ENCODE results near the gene CD83. TPM values are rescaled to one million over a fixed set of nuclear protein-coding genes. Genes with fewer than 3 reads are reported as not detected.

Gene CD83
- total and polyA plus RNA-seq, 2 of the 4 experiments (the other 2 are of a cell fraction): 2.0 to 2.5 TPM

GRCh38 chr6:14176429-14176828 is 58.9 kb downstream of the CD83 start:
- no peak overlapping the region for H2AK5ac ChIP-seq (ENCODE audit: low read depth, low read length)
- no peak overlapping the region for H3K23ac ChIP-seq (ENCODE audit: low read depth, low read length)
- H2AK9ac ChIP-seq (replicated peaks; ENCODE audit: low read depth, low read length, poor library complexity): no peak overlapping the region
- DNase-seq (no peak), ATAC-seq (ENCODE audit: low read depth) (no peak)
- ChIA-PET CTCF (no interaction called here), POLR2A (ENCODE audit: unreplicated experiment) (no interaction called here)
- 80% methylated on average over 2 of the region's 7 CpGs; no CpG with 5 or more reads in 1 of the 2 experiments for WGBS, 2 experiments (ENCODE audit: extremely low coverage in 2 of 2, insufficient read length in 1 of 2)
- H2BK5ac ChIP-seq (ENCODE audit: low read depth, low read length, poor library complexity, severe bottlenecking): no peak overlapping the region
- H2BK20ac ChIP-seq (ENCODE audit: low read depth, low read length): no peak overlapping the region
- no peaks in the 10 kb centered on the region; the same call in 1 of the 2 replicates for H3K9me1 ChIP-seq (ENCODE audit: insufficient read depth, low read length)
- H3K18ac ChIP-seq (ENCODE audit: low read depth, low read length): no peak overlapping the region
- no peak overlapping the region for H2AFZ ChIP-seq (replicated peaks; ENCODE audit: low read length, poor library complexity)
- H4K20me1 ChIP-seq (ENCODE audit: insufficient read depth, low read length): no peaks in the 10 kb centered on the region
- dilution Hi-C loops (cut with HindIII; ENCODE audit: low sequenced_read_pairs, unreplicated experiment) (no loop called here), in situ Hi-C loops (cut with MboI; ENCODE audit: low sequenced_read_pairs) (no loop called here), intact Hi-C loops (cut with micrococcal nuclease) (no loop called here)
- no peaks in the 10 kb centered on the region for H3K79me1 ChIP-seq (ENCODE audit: low read depth in 1 of 2, low read length in 2 of 2)
- H4K8ac ChIP-seq (ENCODE audit: low read depth in 2 of 2, low read length in 2 of 2): no peak overlapping the region
- no peak overlapping the region for H2BK15ac ChIP-seq (ENCODE audit: low read depth, low read length)
- H3K14ac ChIP-seq (replicated peaks; ENCODE audit: low read depth, low read length): no peak overlapping the region
- H3K56ac ChIP-seq (ENCODE audit: extremely low read depth, insufficient read depth, low read length): no peak overlapping the region
- TF ChIP-seq, protein P1, sequence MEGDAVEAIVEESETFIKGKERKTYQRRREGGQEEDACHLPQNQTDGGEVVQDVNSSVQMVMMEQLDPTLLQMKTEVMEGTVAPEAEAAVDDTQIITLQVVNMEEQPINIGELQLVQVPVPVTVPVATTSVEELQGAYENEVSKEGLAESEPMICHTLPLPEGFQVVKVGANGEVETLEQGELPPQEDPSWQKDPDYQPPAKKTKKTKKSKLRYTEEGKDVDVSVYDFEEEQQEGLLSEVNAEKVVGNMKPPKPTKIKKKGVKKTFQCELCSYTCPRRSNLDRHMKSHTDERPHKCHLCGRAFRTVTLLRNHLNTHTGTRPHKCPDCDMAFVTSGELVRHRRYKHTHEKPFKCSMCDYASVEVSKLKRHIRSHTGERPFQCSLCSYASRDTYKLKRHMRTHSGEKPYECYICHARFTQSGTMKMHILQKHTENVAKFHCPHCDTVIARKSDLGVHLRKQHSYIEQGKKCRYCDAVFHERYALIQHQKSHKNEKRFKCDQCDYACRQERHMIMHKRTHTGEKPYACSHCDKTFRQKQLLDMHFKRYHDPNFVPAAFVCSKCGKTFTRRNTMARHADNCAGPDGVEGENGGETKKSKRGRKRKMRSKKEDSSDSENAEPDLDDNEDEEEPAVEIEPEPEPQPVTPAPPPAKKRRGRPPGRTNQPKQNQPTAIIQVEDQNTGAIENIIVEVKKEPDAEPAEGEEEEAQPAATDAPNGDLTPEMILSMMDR (conservative IDR thresholded peaks at IDR 0.05; ENCODE audit: low read depth, low read length): no peak
- TF ChIP-seq MAFK (IDR thresholded peaks at IDR 0.05; ENCODE audit: low read depth, low read length) (no peak), RCOR1 (IDR thresholded peaks at IDR 0.05; ENCODE audit: insufficient replicate concordance, low read length) (no peak), MXI1 (IDR thresholded peaks at IDR 0.05; ENCODE audit: borderline replicate concordance, low read depth, low read length) (no peak), SMC3 (IDR thresholded peaks at IDR 0.05; ENCODE audit: low read depth, low read length) (no peak), NFE2L2 (IDR thresholded peaks at IDR 0.05; ENCODE audit: low read depth, low read length) (no peak), RAD21 (IDR thresholded peaks at IDR 0.05; ENCODE audit: low read length) (no peak), FOS (IDR thresholded peaks at IDR 0.05; ENCODE audit: low read depth, low read length) (no peak), POLR2A (IDR thresholded peaks at IDR 0.05; ENCODE audit: low read depth, low read length) (no peak), ELK1 (IDR thresholded peaks at IDR 0.05; ENCODE audit: borderline replicate concordance, low read depth, low read length) (no peak), MAZ (IDR thresholded peaks at IDR 0.05; ENCODE audit: borderline replicate concordance, low read depth, low read length) (no peak), CHD1 (IDR thresholded peaks at IDR 0.05; ENCODE audit: low read depth, low read length) (no peak), RFX5 (IDR thresholded peaks at IDR 0.05; ENCODE audit: low read depth, low read length) (no peak), CEBPB (IDR thresholded peaks at IDR 0.05; ENCODE audit: low read depth, low read length) (no peak), BHLHE40 (IDR thresholded peaks at IDR 0.05; ENCODE audit: low read depth, low read length) (no peak), USF2 (IDR thresholded peaks at IDR 0.05; ENCODE audit: low read depth, low read length) (no peak)
- no peak overlapping the region for H2BK120ac ChIP-seq (ENCODE audit: low read depth, low read length)
- H3K9me3 ChIP-seq (ENCODE audit: control insufficient read depth, insufficient read depth, low read length): no peaks in the 10 kb centered on the region
- no peaks in the 10 kb centered on the region for H3K4me1 ChIP-seq (ENCODE audit: control insufficient read depth, insufficient read depth, low read length)
- H3K36me3 ChIP-seq (ENCODE audit: control insufficient read depth, insufficient read depth, low read length): no peaks in the 10 kb centered on the region
- H3K4me3 ChIP-seq (ENCODE audit: insufficient read depth, low read depth, low read length): no peak overlapping the region
- H3K9ac ChIP-seq (ENCODE audit: low read depth, low read length): no peak overlapping the region
- no peak overlapping the region for H3K27ac ChIP-seq (ENCODE audit: insufficient read depth, low read length)
- H3K4me2 ChIP-seq (ENCODE audit: low read depth, low read length): no peak overlapping the region
- H3K4ac ChIP-seq (ENCODE audit: low read depth, low read length): no peak overlapping the region
- H4K91ac ChIP-seq (ENCODE audit: insufficient read depth, low read depth, low read length): no peak overlapping the region
- no peak overlapping the region for H4K5ac ChIP-seq (ENCODE audit: low read depth, low read length)
- no TSS peak for BruUV-seq (replicated peaks)
- H3K27me3 ChIP-seq (ENCODE audit: control insufficient read depth, insufficient read depth, low read length): peaks cover 17% of the 10 kb centered on the region

Measured in IMR-90 (cell line).